Caco-2 (cell line): Measurements from ENCODE around the gene PDGFC. TPM values are rescaled to one million over a fixed set of nuclear protein-coding genes. Genes with fewer than 3 reads are reported as not detected.

Experiments
- BruUV-seq: library from RNA; stranded (reverse); fragments of 400-500 nt; replicated peaks from 2 replicates; lab custom pipeline; 2021; lab: Mats Ljungman, UMichigan
- CTCF ChIA-PET: fragments of 300-600 bp; sonication (Branson Sonifier 250); formaldehyde crosslinking; loops from one replicate; lab custom pipeline; 2022; ENCODE audit warnings: antibody characterized with exemption; lab: Charles Lee
- POLR2A ChIA-PET: fragments of 300-600 bp; sonication (Branson Sonifier 250); formaldehyde crosslinking; loops from one replicate; lab custom pipeline; 2022; ENCODE audit warnings: antibody characterized with exemption; lab: Charles Lee
- DNase-seq, 2 experiments: peaks; one replicate each; pipeline versions ENCODE4 v3.0.0 to v3.0.0-alpha.2; 2020 to 2022
- H3K27me3 ChIP-seq: replicated peaks from 2 replicates; pipeline ENCODE4 v1.6.0; 2011; ENCODE audit warnings: low read length; ENCODE audit not compliant: control insufficient read depth, insufficient read depth
- H3K36me3 ChIP-seq: 2 replicates; pipeline ENCODE4 v1.5.1; 2011; ENCODE audit warnings: low read length; ENCODE audit not compliant: control insufficient read depth, insufficient read depth
- H3K4me1 ChIP-seq: fragments of 250-450 bp; sonication (Bioruptor Pico); 2 replicates; pipeline ENCODE4 v1.5.1; 2020; ENCODE audit warnings: mild to moderate bottlenecking
- H3K4me3 ChIP-seq: 2 replicates; pipeline ENCODE4 v1.5.1; 2011; ENCODE audit warnings: low read depth, mild to moderate bottlenecking, control low read depth, low read length
- H3K9me3 ChIP-seq: fragments of 250-450 bp; sonication (Bioruptor Pico); 2 replicates; pipeline ENCODE4 v1.5.1; 2020; ENCODE audit warnings: mild to moderate bottlenecking, moderate library complexity
- H3K27ac Mint-ChIP-seq: one replicate; pipeline ENCODE4 v1.8.0; 2022; ENCODE audit warnings: mixed read lengths; ENCODE audit not compliant: unreplicated experiment
- H3K27me3 Mint-ChIP-seq: one replicate; pipeline ENCODE4 v1.8.0; 2022; ENCODE audit warnings: mixed read lengths; ENCODE audit not compliant: insufficient read depth, unreplicated experiment
- H3K36me3 Mint-ChIP-seq: one replicate; pipeline ENCODE4 v1.8.0; 2022; ENCODE audit warnings: mild to moderate bottlenecking, mixed read lengths; ENCODE audit not compliant: insufficient read depth, unreplicated experiment
- H3K4me1 Mint-ChIP-seq: one replicate; pipeline ENCODE4 v1.8.0; 2022; ENCODE audit warnings: low read depth, mixed read lengths; ENCODE audit not compliant: unreplicated experiment
- H3K4me3 Mint-ChIP-seq: one replicate; pipeline ENCODE4 v1.8.0; 2022; ENCODE audit warnings: mild to moderate bottlenecking, moderate library complexity, mixed read lengths; ENCODE audit not compliant: unreplicated experiment
- H3K9me3 Mint-ChIP-seq: one replicate; pipeline ENCODE4 v1.8.0; 2022; ENCODE audit warnings: mixed read lengths; ENCODE audit not compliant: unreplicated experiment
- CTCF ChIP-seq, 2 experiments: fragments of 200-600 bp in 1 of 2; IDR thresholded peaks; 1 replicate in 1 of 2; 2 replicates in 1 of 2; pipeline versions ENCODE4 v1.5.1 to v1.8.0; 2011 to 2022; ENCODE audit warnings: antibody characterized with exemption in 1 of 2, control low read depth in 1 of 2, inconsistent platforms in 1 of 2, low read depth in 1 of 2, low read length in 1 of 2, mild to moderate bottlenecking in 1 of 2, moderate library complexity in 1 of 2; ENCODE audit not compliant: insufficient read depth in 1 of 2, severe bottlenecking in 1 of 2, unreplicated experiment in 1 of 2
- intact Hi-C: fragments of 100-400 bp; cut with micrococcal nuclease; formaldehyde crosslinking; loops from one replicate; pipeline ENCODE4 v1.10.0; 2022; ENCODE audit not compliant: unreplicated experiment
- total RNA-seq: library from RNA; stranded (reverse); gene quantifications from 2 replicates; pipeline ENCODE4 v1.2.3, GENCODE V29; 2022

PDGFC gene
- total RNA-seq, 1 experiment from 2014 or later: 9.5 TPM

- no peak overlapping the region for H3K4me3 Mint-ChIP-seq
- no peaks in the 10 kb centered on the region for H3K36me3 Mint-ChIP-seq
- ChIA-PET POLR2A (no interaction called here), CTCF (no interaction called here)
- TF ChIP-seq CTCF (IDR thresholded peaks at IDR 0.05; ENCODE audit: insufficient read depth in 1 of 2, low read depth in 1 of 2, low read length in 1 of 2, severe bottlenecking in 1 of 2, unreplicated experiment in 1 of 2): no peak
- no peak overlapping the region for H3K4me3 ChIP-seq
- no peaks in the 10 kb centered on the region for H3K4me1 ChIP-seq
- H3K9me3 ChIP-seq: no peaks in the 10 kb centered on the region
- intact Hi-C loops: no loop called here
- no peak for DNase-seq
- no peak overlapping the region for H3K27ac Mint-ChIP-seq
- BruUV-seq: no TSS peak
- no peaks in the 10 kb centered on the region for H3K27me3 ChIP-seq
- no peaks in the 10 kb centered on the region for H3K27me3 Mint-ChIP-seq
- H3K9me3 Mint-ChIP-seq: peaks cover 10% of the 10 kb centered on the region
- no peaks in the 10 kb centered on the region for H3K4me1 Mint-ChIP-seq
- no peaks in the 10 kb centered on the region for H3K36me3 ChIP-seq
Measured at GRCh38 chr4:156738766-156739165, 232.8 kb downstream of the PDGFC start.

GRCh38 chr4:156734965-156735895 is 236.4 kb downstream of the PDGFC start:
- ChIA-PET CTCF (no interaction called here), POLR2A (no interaction called here)
- intact Hi-C loops: no loop called here
- no peak overlapping the region for H3K4me3 Mint-ChIP-seq
- BruUV-seq: no TSS peak
- H3K36me3 Mint-ChIP-seq: no peaks in the 10 kb centered on the region
- H3K27me3 ChIP-seq: no peaks in the 10 kb centered on the region
- no peak overlapping the region for H3K4me3 ChIP-seq
- peaks cover 12% of the 10 kb centered on the region for H3K9me3 ChIP-seq
- H3K27ac Mint-ChIP-seq: no peak overlapping the region
- no peak for DNase-seq
- H3K4me1 ChIP-seq: no peaks in the 10 kb centered on the region
- no peaks in the 10 kb centered on the region for H3K27me3 Mint-ChIP-seq
- H3K9me3 Mint-ChIP-seq: peaks cover 11% of the 10 kb centered on the region
- TF ChIP-seq CTCF (IDR thresholded peaks at IDR 0.05; ENCODE audit: insufficient read depth in 1 of 2, low read depth in 1 of 2, low read length in 1 of 2, severe bottlenecking in 1 of 2, unreplicated experiment in 1 of 2): no peak
- no peaks in the 10 kb centered on the region for H3K36me3 ChIP-seq
- H3K4me1 Mint-ChIP-seq: no peaks in the 10 kb centered on the region

GRCh38 chr4:156733582-156733981 is 238.0 kb downstream of the PDGFC start:
- Mint-ChIP-seq H3K36me3 (no peaks in the 10 kb centered on the region), H3K9me3 (peaks cover 11% of the 10 kb centered on the region), H3K4me3 (no peak overlapping the region), H3K27ac (no peak overlapping the region), H3K4me1 (no peaks in the 10 kb centered on the region), H3K27me3 (peaks cover 2% of the 10 kb centered on the region)
- H3K27me3 ChIP-seq: no peaks in the 10 kb centered on the region
- H3K4me1 ChIP-seq: no peaks in the 10 kb centered on the region
- intact Hi-C loops: no loop called here
- no peak overlapping the region for H3K4me3 ChIP-seq
- H3K9me3 ChIP-seq: peaks cover 12% of the 10 kb centered on the region
- no peaks in the 10 kb centered on the region for H3K36me3 ChIP-seq
- POLR2A ChIA-PET: no interaction called here
- no TSS peak for BruUV-seq
- CTCF ChIA-PET: no interaction called here
- DNase-seq: no peak
- no peak for TF ChIP-seq CTCF (IDR thresholded peaks at IDR 0.05; ENCODE audit: insufficient read depth in 1 of 2, low read depth in 1 of 2, low read length in 1 of 2, severe bottlenecking in 1 of 2, unreplicated experiment in 1 of 2)
